IPS-15b (cell line): Measurements from ENCODE around the gene ADH1C.
"Not testable (repeated sequence)": the region's sequence is repeated elsewhere in the genome, so short reads cannot be mapped to it uniquely, and the experiment has no call there.

Experiments used
- H3K27me3 ChIP-seq: one replicate; pipeline ENCODE4 v1.6.1; 2013; ENCODE audit warnings: low read length; ENCODE audit not compliant: control insufficient read depth, insufficient read depth
- H3K36me3 ChIP-seq: one replicate; pipeline ENCODE4 v1.6.1; 2013; ENCODE audit warnings: low read length; ENCODE audit not compliant: control insufficient read depth, insufficient read depth
- H3K4me1 ChIP-seq: one replicate; pipeline ENCODE4 v1.6.1; 2013; ENCODE audit warnings: mild to moderate bottlenecking, low read length; ENCODE audit not compliant: control insufficient read depth, insufficient read depth
- H3K4me3 ChIP-seq: one replicate; pipeline ENCODE4 v1.5.1; 2013; ENCODE audit warnings: low read depth, low read length
- H3K9ac ChIP-seq: one replicate; pipeline ENCODE4 v1.6.1; 2013; ENCODE audit warnings: low read depth, mild to moderate bottlenecking, low read length
- H3K9me3 ChIP-seq: one replicate; pipeline ENCODE4 v1.6.1; 2013; ENCODE audit warnings: mild to moderate bottlenecking, low read length; ENCODE audit not compliant: control insufficient read depth, insufficient read depth

Gene ADH1C

DNA sequence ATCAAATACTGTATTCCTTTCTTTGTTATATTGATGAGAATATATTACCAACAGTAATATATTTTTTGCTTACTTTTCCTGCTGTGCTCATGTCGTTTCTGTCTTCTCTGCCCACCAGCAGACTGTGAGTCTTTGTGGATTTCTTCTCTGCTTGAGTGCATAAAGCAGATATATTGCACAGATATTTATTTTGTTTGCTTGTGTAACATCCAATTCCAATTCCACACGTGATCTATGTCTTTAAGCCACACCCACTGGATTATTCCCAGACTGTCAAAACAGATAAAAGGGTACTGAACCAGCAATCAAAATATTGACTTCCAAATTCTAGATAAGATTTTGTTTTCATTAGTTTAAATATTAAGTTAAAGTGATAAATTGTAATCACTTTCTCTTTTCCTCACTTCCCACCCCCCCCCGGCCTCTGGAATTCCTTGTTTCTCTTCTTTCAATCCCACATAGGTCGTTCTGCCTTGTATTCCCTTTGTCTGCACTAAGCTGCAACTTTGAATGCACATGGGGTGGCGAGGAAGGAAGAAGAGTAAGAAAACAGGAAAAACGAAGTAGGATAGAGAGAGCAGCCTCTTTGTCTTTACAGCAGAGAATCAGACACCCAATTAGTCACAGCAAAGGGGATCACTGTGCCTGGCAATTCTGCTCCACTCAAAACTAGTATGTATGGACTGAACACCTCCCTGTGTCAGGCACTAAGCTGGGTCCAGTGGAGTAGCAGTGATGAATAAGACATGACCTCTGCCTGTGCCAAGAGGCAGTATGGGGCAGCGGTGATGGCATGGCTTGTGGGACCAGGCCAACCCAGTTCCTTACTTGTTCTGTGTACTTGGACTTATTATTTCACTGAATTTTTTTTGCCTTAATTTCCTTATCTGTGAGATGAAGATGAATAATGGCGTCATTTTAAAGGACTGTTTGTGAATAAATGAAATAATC is 31.0 kb downstream of the ADH1C start, which contains the start of gene ADH1B:
TSS of gene ADH1B (minus strand) at position 161 of the 951 bp plus-strand sequence. CDS start at position 91, 70 bp downstream.
- Histone ChIP-seq H3K36me3 (no peaks in the 10 kb centered on the region), H3K9ac (no peak within 1 kb of the TSS), H3K4me3 (no peak within 1 kb of the TSS), H3K4me1 (no peaks in the 10 kb centered on the region), H3K27me3 (no peaks in the 10 kb centered on the region), H3K9me3 (no peaks in the 10 kb centered on the region)

DNA sequence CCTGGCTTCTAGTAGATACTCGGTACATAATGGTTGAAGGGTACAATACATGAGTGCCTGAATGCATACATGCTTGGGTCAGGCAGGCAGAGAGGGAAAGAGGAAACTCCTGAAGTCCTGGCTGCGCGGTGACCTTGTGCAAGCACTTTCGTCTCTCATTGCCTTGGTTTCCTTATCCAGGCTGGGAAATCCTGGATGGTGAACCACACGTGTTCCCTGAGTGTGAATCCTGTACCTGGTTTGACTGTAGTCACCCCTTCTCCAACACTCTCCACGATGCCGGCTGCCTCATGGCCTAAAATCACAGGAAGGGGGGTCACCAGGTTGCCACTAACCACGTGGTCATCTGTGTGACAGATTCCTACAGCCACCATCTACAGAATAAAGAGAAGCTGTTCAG is 34.7 kb downstream of the ADH1C start:
- not testable (repeated sequence) for H3K9ac ChIP-seq, H3K4me3 ChIP-seq, H3K4me1 ChIP-seq, H3K36me3 ChIP-seq, H3K27me3 ChIP-seq, H3K9me3 ChIP-seq

DNA sequence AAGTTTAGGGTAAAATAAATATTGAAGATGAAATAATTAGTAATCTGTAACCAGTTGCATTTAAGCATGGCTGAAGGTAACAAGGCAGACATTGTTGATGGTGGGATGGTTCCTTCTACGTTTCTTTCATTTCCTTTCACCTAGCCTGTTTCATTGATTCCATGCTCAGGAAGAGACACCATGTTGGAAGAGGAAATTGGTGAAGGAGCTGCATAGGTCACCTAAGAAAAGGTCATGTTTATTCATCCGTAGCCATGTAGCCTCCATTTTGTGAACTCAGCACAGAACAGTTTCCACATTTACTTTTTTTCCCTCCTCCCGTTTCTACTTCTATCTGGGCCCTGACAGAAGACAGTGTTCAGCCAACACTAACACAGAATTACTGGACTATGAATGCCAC is 35.2 kb downstream of the ADH1C start:
- Histone ChIP-seq H3K4me3 (no peak overlapping the region), H3K4me1 (no peaks in the 10 kb centered on the region), H3K9me3 (no peaks in the 10 kb centered on the region), H3K36me3 (no peaks in the 10 kb centered on the region), H3K9ac (no peak overlapping the region), H3K27me3 (no peaks in the 10 kb centered on the region)

DNA sequence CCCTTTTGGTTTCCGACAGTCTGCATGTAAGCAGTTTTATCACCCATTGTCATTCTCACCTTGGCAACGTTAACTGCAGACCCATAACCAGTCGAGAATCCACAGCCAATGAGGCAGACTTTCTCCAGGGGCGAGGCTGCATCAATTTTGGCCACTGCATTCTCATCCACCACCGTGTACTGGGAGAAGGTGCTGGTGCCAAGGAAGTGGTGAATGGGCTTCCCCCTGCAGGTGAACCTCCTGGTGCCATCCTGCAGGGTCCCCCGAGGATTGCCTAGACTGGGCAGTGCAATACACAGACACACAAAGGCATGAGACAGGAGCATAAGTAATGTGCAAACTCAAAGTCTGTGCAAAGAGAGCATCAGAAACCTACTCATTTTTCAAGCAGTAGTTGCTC is 36.7 kb downstream of the ADH1C start:
- no peaks in the 10 kb centered on the region for H3K9me3 ChIP-seq
- H3K36me3 ChIP-seq: no peaks in the 10 kb centered on the region
- H3K4me1 ChIP-seq: no peaks in the 10 kb centered on the region
- H3K4me3 ChIP-seq: no peak overlapping the region
- H3K27me3 ChIP-seq: no peaks in the 10 kb centered on the region
- H3K9ac ChIP-seq: no peak overlapping the region

DNA sequence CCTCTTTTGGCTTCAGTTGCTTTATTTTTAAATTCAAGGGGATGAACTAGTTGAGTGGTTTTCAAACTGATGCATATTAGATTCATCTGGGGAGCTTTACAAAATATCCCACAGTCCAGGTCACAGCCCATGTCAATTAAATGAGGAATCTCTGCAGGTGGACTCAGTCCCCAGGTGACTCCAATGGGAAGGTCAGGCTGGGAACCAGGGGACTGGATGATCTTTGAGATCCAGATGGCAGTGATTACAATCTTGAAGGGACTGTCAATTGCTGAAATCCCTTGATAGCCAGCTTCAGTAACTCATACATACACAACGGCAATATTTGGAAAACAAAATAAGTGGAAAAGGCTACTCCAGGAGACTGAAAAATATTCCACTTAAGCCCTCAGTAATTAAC is 38.3 kb downstream of the ADH1C start:
- Histone ChIP-seq H3K4me3 (no peak overlapping the region), H3K36me3 (no peaks in the 10 kb centered on the region), H3K27me3 (no peaks in the 10 kb centered on the region), H3K9me3 (no peaks in the 10 kb centered on the region), H3K9ac (no peak overlapping the region), H3K4me1 (peaks cover 3% of the 10 kb centered on the region)

DNA sequence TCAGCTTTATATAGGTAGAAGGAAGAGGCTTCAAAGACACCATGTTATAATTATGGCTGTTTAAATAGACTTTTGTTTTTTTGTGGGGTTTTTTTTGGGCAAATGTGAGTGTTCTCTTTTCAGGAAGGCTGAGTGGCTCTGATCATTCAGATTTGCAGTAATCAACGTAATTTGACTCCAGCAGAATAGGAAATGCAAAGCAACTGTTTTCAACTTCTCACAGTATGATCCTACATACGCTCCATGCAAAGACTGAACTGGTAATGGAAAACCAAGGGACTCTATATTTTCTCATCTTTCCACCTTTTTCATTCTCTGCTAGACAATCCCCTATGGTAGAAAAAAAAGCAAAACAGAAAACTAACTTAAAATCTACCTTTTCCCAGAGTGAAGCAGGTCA is 42.2 kb downstream of the ADH1C start:
- H3K27me3 ChIP-seq: no peaks in the 10 kb centered on the region
- no peak overlapping the region for H3K4me3 ChIP-seq
- H3K9ac ChIP-seq: no peak overlapping the region
- H3K4me1 ChIP-seq: peaks cover 3% of the 10 kb centered on the region
- H3K36me3 ChIP-seq: no peaks in the 10 kb centered on the region
- no peaks in the 10 kb centered on the region for H3K9me3 ChIP-seq

DNA sequence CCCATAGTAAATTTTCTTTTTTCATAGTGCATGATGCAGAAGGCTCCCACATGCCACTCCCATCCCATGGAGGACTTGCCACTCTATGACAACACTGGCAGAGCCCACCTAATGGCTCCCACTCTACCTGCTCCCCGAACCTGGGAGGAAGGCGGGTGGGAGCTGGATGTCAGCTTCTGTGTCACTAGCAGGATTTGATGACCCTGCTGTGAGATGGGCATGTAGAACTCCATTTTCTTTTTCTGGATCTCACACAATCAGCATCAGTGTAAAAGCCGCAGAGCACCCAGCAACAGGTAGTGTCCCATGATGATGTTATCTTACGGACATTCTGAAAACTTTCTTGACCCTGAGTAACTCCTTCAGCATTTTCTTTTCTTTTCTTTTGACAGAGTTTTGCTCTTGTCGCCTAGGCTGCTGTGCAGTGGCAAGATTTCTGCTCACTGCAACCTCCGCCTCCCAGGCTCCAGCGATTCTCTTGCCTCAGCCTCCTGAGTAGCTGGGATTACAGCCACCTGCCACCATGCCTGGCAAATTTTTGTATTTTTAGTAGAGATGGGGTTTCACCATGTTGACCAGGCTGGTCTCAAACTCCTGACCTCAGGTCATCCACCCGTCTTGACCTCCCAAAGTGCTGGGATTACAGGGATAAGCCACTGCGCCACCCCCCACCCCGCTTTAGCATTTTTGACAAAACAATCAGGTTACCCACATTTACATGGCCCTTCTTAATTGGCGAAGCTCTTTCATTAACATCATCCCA is 46.7 kb downstream of the ADH1C start:
- no peak overlapping the region for H3K4me3 ChIP-seq
- no peaks in the 10 kb centered on the region for H3K9me3 ChIP-seq

DNA sequence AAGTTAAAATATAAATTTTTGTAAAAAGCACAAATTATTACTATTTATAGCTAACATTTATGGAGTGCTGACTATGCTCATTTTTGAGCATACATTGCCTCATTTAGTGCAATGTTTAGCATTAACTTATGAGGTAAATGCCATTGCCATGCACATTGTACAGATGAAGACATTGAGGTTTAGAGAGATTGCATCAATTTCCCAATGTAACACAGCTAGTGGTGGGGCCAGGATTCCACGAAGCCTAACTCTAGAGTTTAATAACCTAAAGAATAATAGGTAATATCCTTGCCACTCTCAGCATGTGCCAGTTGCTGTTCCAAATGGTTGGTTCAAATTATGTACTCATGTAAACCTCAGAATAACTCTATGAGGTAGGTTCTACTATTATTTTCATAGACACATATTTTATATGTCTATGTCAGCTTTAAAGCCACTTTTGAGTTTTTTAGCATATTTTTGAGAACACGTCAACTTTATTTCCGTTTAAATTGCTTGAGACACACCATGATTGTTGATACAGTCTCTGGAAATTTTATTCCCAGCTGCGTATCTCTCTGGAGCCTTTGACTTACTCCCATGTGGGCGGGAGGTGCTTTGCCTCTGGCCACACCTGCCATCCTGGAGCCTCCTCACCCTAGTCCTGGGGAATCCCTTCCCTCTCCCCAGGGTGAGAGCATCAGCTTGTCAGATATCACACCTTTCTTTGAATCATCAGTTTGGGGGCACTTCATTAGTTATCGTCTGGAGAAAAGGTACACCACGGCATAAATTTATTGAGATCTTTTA is 51.0 kb downstream of the ADH1C start:
- Histone ChIP-seq H3K9me3 (no peaks in the 10 kb centered on the region), H3K4me1 (no peaks in the 10 kb centered on the region), H3K36me3 (no peaks in the 10 kb centered on the region), H3K4me3 (no peak overlapping the region), H3K9ac (no peak overlapping the region), H3K27me3 (no peaks in the 10 kb centered on the region)

More for the DNA sequence above, 46.7 kb downstream of the ADH1C start:
- H3K9ac ChIP-seq: no peak overlapping the region
- H3K36me3 ChIP-seq: no peaks in the 10 kb centered on the region
- H3K27me3 ChIP-seq: no peaks in the 10 kb centered on the region
- peaks cover 3% of the 10 kb centered on the region for H3K4me1 ChIP-seq

DNA sequence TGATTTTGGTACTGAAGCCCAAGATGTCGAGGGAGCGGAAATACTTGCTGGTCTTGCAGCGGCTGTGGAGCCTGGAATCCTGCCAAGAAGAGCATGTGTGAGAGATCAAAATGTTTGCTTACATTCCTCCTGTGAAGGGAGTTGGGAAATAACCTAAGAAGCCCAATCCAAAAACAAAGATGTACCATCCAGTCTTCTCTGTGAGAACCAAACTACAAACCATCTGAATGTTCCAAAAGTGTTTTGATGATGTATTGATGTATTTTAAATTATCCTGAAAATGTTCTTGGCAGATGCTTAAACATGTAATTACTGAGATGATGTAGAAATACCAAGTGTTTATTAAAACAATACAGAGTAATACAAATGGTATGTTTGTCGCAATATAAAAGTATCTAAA is 51.6 kb downstream of the ADH1C start:
- no peaks in the 10 kb centered on the region for H3K36me3 ChIP-seq
- H3K4me3 ChIP-seq: no peak overlapping the region
- H3K27me3 ChIP-seq: no peaks in the 10 kb centered on the region
- no peaks in the 10 kb centered on the region for H3K4me1 ChIP-seq
- no peak overlapping the region for H3K9ac ChIP-seq
- H3K9me3 ChIP-seq: no peaks in the 10 kb centered on the region

DNA sequence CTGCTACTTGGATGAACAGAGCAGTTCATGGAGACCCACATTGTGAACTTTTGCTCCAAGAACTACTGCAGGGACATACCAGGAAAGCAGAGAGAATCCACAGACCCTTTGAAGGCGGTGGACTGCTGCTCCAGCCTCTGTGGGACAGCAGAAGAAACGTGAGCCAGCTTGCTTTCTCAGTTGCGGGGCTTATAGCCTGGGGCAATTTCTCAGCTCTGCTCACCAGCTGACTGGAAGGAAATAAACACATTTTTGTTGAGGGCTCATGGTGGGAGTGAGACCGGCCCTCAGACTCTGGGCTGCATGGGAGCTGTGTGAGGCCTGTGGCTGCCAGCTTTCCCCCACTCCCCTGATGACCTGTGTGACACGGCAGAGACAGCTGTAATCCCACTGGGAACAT is 59.2 kb downstream of the ADH1C start:
- Histone ChIP-seq H3K4me1 (no peaks in the 10 kb centered on the region), H3K27me3 (no peaks in the 10 kb centered on the region), H3K36me3 (no peaks in the 10 kb centered on the region), H3K9me3 (no peaks in the 10 kb centered on the region), H3K9ac (no peak overlapping the region), H3K4me3 (no peak overlapping the region)
